ENCODE results near the gene TMEM31.

DNA sequence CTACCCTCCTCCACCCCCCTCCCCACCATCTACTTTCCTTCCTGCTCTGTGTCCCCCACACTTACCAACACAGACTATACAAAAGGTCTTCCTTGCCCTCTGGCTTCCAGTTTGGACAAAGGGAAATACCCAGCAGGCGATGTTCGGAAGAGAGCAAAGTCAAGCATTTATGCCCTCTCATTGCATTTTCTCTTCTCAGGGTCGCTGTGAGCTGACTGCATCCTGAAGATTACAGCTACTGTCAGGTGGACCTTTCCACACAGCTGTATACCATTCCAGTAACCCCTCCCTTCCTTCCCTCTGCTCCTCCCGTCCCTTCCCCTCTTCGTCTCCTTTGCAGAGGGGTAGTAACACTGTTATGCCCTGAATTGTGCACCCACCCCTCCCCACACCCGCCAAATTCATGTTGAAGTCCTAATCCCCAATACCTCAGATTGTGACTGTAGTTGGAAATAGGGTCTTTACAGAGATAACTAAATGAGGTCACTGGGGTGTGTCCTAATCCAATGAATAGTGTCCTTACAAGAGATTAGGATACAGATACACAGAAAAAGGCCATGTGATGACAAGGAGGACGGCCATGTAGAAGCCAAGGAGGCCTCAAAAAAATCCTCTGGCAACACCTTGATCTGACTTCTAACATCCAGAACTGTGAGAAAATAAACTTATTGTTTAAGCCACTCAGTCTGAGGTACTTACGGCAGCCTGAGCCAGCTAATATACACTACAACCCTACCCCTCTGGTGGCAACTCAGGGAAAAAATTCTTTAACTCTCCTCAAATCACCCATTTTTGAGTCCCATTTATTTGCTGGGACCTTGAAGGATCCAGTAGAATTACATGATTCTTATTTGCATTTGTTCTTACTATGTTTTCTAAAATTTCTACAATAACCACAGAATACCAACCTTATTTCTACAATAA, 35.9 kb upstream of the TMEM31 start:
- TF ChIP-seq, protein P1, sequence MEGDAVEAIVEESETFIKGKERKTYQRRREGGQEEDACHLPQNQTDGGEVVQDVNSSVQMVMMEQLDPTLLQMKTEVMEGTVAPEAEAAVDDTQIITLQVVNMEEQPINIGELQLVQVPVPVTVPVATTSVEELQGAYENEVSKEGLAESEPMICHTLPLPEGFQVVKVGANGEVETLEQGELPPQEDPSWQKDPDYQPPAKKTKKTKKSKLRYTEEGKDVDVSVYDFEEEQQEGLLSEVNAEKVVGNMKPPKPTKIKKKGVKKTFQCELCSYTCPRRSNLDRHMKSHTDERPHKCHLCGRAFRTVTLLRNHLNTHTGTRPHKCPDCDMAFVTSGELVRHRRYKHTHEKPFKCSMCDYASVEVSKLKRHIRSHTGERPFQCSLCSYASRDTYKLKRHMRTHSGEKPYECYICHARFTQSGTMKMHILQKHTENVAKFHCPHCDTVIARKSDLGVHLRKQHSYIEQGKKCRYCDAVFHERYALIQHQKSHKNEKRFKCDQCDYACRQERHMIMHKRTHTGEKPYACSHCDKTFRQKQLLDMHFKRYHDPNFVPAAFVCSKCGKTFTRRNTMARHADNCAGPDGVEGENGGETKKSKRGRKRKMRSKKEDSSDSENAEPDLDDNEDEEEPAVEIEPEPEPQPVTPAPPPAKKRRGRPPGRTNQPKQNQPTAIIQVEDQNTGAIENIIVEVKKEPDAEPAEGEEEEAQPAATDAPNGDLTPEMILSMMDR (conservative IDR thresholded peaks at IDR 0.05) = no peak
- no peak for TF ChIP-seq EZH2 (IDR thresholded peaks at IDR 0.05; ENCODE audit: low read depth)

All from PC-9 (cell line).